ENCODE data around the gene SUMF2. TPM values are rescaled to one million over a fixed set of nuclear protein-coding genes. Genes with fewer than 3 reads are reported as not detected.

The SUMF2 gene
- total and polyA plus RNA-seq, 2 of the 13 experiments (the other 11 are each of a cell fraction or from before 2014, with no cell fraction given): 48.9 to 54.4 TPM

DNA sequence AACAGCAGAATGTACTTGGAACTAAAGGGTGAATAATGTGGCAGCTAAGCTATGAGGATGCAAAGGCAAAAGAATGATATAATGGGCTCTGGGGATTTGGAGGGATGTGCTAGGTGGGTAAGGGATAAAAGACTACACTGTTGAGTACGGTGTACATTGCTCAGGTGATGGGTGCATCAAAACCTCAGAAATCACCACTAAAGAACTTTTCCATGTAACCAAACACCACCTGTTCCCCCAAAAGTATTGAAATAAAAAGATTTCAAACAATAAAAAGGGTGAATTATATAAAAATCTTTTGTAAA, 43.8 kb downstream of the SUMF2 start:
- Histone ChIP-seq H3K9me3 (ENCODE audit: low read length) (peaks cover 6% of the 10 kb centered on the region; the same call in 1 of the 2 replicates), H3K4me1 (ENCODE audit: insufficient read depth, low read length) (peaks cover 16% of the 10 kb centered on the region; the same call in 1 of the 2 replicates), H3K27ac (ENCODE audit: extremely low read length, insufficient read depth, low read length) (no peak overlapping the region), H3K9ac (ENCODE audit: insufficient read depth, low read depth, low read length) (no peak overlapping the region), H3K4me3 (replicated peaks in 1 of 3; ENCODE audit: insufficient read depth in 1 of 3, low read depth in 2 of 3, low read length in 3 of 3) (no peak overlapping the region), H3K4me2 (ENCODE audit: low read depth, low read length) (no peak overlapping the region), H3K79me2 (ENCODE audit: insufficient read depth, low read length) (peaks cover 29% of the 10 kb centered on the region), H3K27me3 (ENCODE audit: control insufficient read depth in 1 of 2, insufficient read depth in 2 of 2, low read length in 2 of 2) (no peaks in the 10 kb centered on the region; a peak in 1 of 5 replicates), H3K36me3 (replicated peaks in 1 of 2; ENCODE audit: control insufficient read depth in 1 of 2, insufficient read depth in 2 of 2, low read length in 2 of 2) (peaks cover 5 to 14% of the 10 kb centered on the region in 2 experiments), H4K20me1 (ENCODE audit: insufficient read depth, low read length) (no peaks in the 10 kb centered on the region; the same call in 1 of the 2 replicates), H2AFZ (ENCODE audit: low read length) (peak overlapping the region; percentile 5)
- BruUV-seq (replicated peaks): no TSS peak
- FAIRE-seq (no peak), ATAC-seq (no peak), DNase-seq (ENCODE audit: low spot score) (no peak)
- ChIA-PET CTCF (ENCODE audit: low intra/inter-chr PET ratio, low total read pairs) (no interaction called here), POLR2A (no interaction called here)
- no peak for TF ChIP-seq ZNF180 (CRISPR knock-in tag; IDR thresholded peaks at IDR 0.05; ENCODE audit: borderline replicate concordance, low read depth)
- in situ Hi-C loops (cut with HindIII; ENCODE audit: extremely low pct_ligation_motif_present, low pct_unique_long_range_greater_than_20kb) (no loop called here), intact Hi-C loops (cut with micrococcal nuclease; ENCODE audit: unreplicated experiment) (no loop called here)
- 96% methylated on average over 1 of the region's 1 CpG for WGBS (ENCODE audit: low lambda C conversion rate)

- H3K36me3 ChIP-seq (replicated peaks in 1 of 2; ENCODE audit: control insufficient read depth in 1 of 2, insufficient read depth in 2 of 2, low read length in 2 of 2): no peaks in the 10 kb centered on the region
- no TSS peak for BruUV-seq (replicated peaks)
- ATAC-seq (no peak), FAIRE-seq (no peak), DNase-seq (ENCODE audit: low spot score) (no peak)
- ChIA-PET POLR2A (no interaction called here), CTCF (ENCODE audit: low intra/inter-chr PET ratio, low total read pairs) (no interaction called here)
- H3K27ac ChIP-seq (ENCODE audit: extremely low read length, insufficient read depth, low read length): no peak overlapping the region
- H3K4me2 ChIP-seq (ENCODE audit: low read depth, low read length): no peak overlapping the region
- peaks cover 6% of the 10 kb centered on the region; the same call in 1 of the 2 replicates for H3K9me3 ChIP-seq (ENCODE audit: low read length)
- H3K9ac ChIP-seq (ENCODE audit: insufficient read depth, low read depth, low read length): no peak overlapping the region
- H3K4me3 ChIP-seq (replicated peaks in 1 of 3; ENCODE audit: insufficient read depth in 1 of 3, low read depth in 2 of 3, low read length in 3 of 3): no peak overlapping the region
- H3K4me1 ChIP-seq (ENCODE audit: insufficient read depth, low read length): no peaks in the 10 kb centered on the region
- no peaks in the 10 kb centered on the region for H4K20me1 ChIP-seq (ENCODE audit: insufficient read depth, low read length)
- H2AFZ ChIP-seq (ENCODE audit: low read length): no peak overlapping the region
- in situ Hi-C loops (cut with HindIII; ENCODE audit: extremely low pct_ligation_motif_present, low pct_unique_long_range_greater_than_20kb): no loop called here
- H3K79me2 ChIP-seq (ENCODE audit: insufficient read depth, low read length): peaks cover 7% of the 10 kb centered on the region
- WGBS (ENCODE audit: low lambda C conversion rate): 100% methylated on average over 1 of the region's 1 CpG
- intact Hi-C loops (cut with micrococcal nuclease; ENCODE audit: unreplicated experiment): no loop called here
- H3K27me3 ChIP-seq (ENCODE audit: control insufficient read depth in 1 of 2, insufficient read depth in 2 of 2, low read length in 2 of 2): no peaks in the 10 kb centered on the region; a peak in 1 of 5 replicates
- TF ChIP-seq RFX5 (IDR thresholded peaks at IDR 0.05; ENCODE audit: low read depth, low read length) (no peak), JUNB (CRISPR knock-in tag; IDR thresholded peaks at IDR 0.05; ENCODE audit: borderline replicate concordance) (no peak), ZNF605 (CRISPR knock-in tag; IDR thresholded peaks at IDR 0.05) (no peak), ZC3H13 (CRISPR knock-in tag; IDR thresholded peaks at IDR 0.05) (no peak), KAT8 (CRISPR knock-in tag; IDR thresholded peaks at IDR 0.05) (no peak), HNRNPLL (IDR thresholded peaks at IDR 0.05; ENCODE audit: low read depth, low read length, poor library complexity, severe bottlenecking) (no peak), SNAI1 (CRISPR knock-in tag; IDR thresholded peaks at IDR 0.05; ENCODE audit: borderline replicate concordance) (no peak), PRDM15 (CRISPR knock-in tag; IDR thresholded peaks at IDR 0.05) (no peak), ZNF441 (CRISPR knock-in tag; IDR thresholded peaks at IDR 0.05; ENCODE audit: borderline replicate concordance) (no peak), SIN3B (IDR thresholded peaks at IDR 0.05; ENCODE audit: low read length) (no peak), ZNF234 (CRISPR knock-in tag; conservative IDR thresholded peaks at IDR 0.05) (no peak), TBL1XR1 (IDR thresholded peaks at IDR 0.05; ENCODE audit: borderline replicate concordance, low read length, partially characterized antibody) (no peak)
- TF ChIP-seq, protein P1, sequence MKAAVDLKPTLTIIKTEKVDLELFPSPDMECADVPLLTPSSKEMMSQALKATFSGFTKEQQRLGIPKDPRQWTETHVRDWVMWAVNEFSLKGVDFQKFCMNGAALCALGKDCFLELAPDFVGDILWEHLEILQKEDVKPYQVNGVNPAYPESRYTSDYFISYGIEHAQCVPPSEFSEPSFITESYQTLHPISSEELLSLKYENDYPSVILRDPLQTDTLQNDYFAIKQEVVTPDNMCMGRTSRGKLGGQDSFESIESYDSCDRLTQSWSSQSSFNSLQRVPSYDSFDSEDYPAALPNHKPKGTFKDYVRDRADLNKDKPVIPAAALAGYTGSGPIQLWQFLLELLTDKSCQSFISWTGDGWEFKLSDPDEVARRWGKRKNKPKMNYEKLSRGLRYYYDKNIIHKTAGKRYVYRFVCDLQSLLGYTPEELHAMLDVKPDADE (CRISPR knock-in tag; IDR thresholded peaks at IDR 0.05): no peak
- TF ChIP-seq, protein P2, sequence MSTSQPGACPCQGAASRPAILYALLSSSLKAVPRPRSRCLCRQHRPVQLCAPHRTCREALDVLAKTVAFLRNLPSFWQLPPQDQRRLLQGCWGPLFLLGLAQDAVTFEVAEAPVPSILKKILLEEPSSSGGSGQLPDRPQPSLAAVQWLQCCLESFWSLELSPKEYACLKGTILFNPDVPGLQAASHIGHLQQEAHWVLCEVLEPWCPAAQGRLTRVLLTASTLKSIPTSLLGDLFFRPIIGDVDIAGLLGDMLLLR (CRISPR knock-in tag; IDR thresholded peaks at IDR 0.05): no peak
Measured at GRCh38 chr7:56110611-56111010, 46.5 kb downstream of the SUMF2 start.

All from HepG2 (cell line).